ENCODE data around the gene TMEM184B.

Gene TMEM184B

GRCh38 chr22:38177044-38177443, 95.8 kb downstream of the TMEM184B start:
- Histone ChIP-seq H3K36me3 (ENCODE audit: control insufficient read depth, insufficient read depth, low read length) (no peaks in the 10 kb centered on the region), H3K4me3 (replicated peaks; ENCODE audit: low read depth, low read length) (no peak overlapping the region), H3K27me3 (replicated peaks; ENCODE audit: control insufficient read depth, insufficient read depth, low read length) (no peaks in the 10 kb centered on the region)
- no peak for DNase-seq (ENCODE audit: extremely low read depth, insufficient read length)
- TF ChIP-seq, protein P1, sequence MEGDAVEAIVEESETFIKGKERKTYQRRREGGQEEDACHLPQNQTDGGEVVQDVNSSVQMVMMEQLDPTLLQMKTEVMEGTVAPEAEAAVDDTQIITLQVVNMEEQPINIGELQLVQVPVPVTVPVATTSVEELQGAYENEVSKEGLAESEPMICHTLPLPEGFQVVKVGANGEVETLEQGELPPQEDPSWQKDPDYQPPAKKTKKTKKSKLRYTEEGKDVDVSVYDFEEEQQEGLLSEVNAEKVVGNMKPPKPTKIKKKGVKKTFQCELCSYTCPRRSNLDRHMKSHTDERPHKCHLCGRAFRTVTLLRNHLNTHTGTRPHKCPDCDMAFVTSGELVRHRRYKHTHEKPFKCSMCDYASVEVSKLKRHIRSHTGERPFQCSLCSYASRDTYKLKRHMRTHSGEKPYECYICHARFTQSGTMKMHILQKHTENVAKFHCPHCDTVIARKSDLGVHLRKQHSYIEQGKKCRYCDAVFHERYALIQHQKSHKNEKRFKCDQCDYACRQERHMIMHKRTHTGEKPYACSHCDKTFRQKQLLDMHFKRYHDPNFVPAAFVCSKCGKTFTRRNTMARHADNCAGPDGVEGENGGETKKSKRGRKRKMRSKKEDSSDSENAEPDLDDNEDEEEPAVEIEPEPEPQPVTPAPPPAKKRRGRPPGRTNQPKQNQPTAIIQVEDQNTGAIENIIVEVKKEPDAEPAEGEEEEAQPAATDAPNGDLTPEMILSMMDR (IDR thresholded peaks at IDR 0.05; ENCODE audit: insufficient read depth, low read length, poor library complexity, severe bottlenecking), result no peak

DNA sequence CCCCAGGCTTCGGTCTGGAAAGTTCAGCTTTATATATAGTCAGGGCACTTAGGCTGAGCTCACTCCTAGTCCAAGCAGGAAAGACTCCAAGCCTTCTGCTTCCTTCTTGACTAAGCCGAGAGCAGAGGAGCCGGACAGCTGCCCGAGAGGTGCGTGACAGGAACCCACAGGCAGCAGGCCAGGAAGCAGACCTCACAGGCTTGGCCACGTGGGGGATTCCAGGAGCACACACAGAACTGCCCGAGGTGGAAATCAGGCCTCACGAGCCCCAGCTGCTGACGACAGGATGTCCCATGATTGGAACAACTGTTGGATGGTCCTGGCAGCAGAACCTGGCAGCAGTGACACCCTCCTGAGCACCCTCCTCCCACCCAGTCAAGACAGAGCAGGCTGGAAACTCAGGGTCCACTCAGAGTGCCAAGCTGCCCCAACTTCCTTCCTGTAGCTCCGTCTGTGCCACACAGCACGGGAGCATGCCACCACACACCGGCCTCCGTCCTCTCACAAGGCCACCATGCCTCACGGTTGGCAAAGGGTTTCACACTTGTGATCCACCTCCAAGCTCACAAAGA, 96.6 kb downstream of the TMEM184B start:
- DNase-seq (ENCODE audit: extremely low read depth, insufficient read length), result peak; percentile 74
- Histone ChIP-seq H3K36me3 (ENCODE audit: control insufficient read depth, insufficient read depth, low read length) (no peaks in the 10 kb centered on the region), H3K4me3 (replicated peaks; ENCODE audit: low read depth, low read length) (no peak overlapping the region), H3K27me3 (replicated peaks; ENCODE audit: control insufficient read depth, insufficient read depth, low read length) (no peaks in the 10 kb centered on the region)
- TF ChIP-seq, protein P1 (IDR thresholded peaks at IDR 0.05; ENCODE audit: insufficient read depth, low read length, poor library complexity, severe bottlenecking), result no peak

DNA sequence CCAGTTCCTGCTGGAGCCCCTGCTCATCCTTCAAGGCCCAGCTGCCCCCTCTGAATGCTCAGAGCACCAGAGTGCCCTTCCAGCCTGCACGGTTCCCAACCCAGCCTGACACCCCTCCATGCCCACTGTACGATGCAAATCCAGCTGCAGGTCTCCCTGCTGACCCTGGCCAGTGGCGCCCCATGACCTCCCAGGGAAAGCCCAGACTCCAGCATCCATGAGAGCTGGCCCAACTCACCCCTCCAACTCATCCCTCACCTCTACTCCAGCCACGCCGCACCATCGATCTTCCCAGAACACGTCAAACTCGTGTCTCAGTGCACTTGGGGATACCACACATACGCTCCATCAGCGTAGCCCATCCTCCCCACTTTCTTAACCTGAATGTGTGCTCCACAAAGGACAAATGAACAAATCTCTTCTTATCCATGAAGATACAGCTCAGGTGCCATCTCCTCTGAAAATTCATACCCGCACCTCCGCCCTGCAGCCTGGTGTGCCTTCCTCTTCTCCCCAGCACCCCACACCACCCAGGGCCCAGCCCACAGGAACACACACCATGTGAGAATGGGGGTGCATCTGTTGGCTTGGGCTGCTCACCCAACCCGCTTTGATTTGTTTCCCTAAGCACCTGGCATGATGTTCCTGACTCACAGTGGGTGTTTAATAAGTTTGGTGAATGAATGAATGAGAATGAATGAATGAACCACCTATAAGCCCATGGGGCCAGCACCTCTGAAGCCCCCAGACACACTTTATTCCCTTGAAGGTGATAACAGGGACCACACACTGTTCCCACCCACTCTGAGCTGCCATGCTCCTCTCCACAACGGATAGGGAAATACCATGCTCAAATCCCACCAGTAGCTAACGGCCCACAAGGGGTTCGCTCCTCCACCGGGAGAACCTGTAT, 97.3 kb downstream of the TMEM184B start:
- TF ChIP-seq, protein P1 (IDR thresholded peaks at IDR 0.05; ENCODE audit: insufficient read depth, low read length, poor library complexity, severe bottlenecking), result no peak
- Histone ChIP-seq H3K4me3 (replicated peaks; ENCODE audit: low read depth, low read length) (no peak overlapping the region), H3K36me3 (ENCODE audit: control insufficient read depth, insufficient read depth, low read length) (no peaks in the 10 kb centered on the region), H3K27me3 (replicated peaks; ENCODE audit: control insufficient read depth, insufficient read depth, low read length) (no peaks in the 10 kb centered on the region)
- no peak for DNase-seq (ENCODE audit: extremely low read depth, insufficient read length)

GRCh38 chr22:38174626-38175025, 98.2 kb downstream of the TMEM184B start:
- Histone ChIP-seq H3K4me3 (replicated peaks; ENCODE audit: low read depth, low read length) (no peak overlapping the region), H3K36me3 (ENCODE audit: control insufficient read depth, insufficient read depth, low read length) (no peaks in the 10 kb centered on the region), H3K27me3 (replicated peaks; ENCODE audit: control insufficient read depth, insufficient read depth, low read length) (no peaks in the 10 kb centered on the region)
- no peak for DNase-seq (ENCODE audit: extremely low read depth, insufficient read length)
- TF ChIP-seq, protein P1 (IDR thresholded peaks at IDR 0.05; ENCODE audit: insufficient read depth, low read length, poor library complexity, severe bottlenecking), result no peak

GRCh38 chr22:38173641-38173906, 99.2 kb downstream of the TMEM184B start:
- TF ChIP-seq, protein P1 (IDR thresholded peaks at IDR 0.05; ENCODE audit: insufficient read depth, low read length, poor library complexity, severe bottlenecking), result no peak
- Histone ChIP-seq H3K27me3 (replicated peaks; ENCODE audit: control insufficient read depth, insufficient read depth, low read length) (no peaks in the 10 kb centered on the region), H3K4me3 (replicated peaks; ENCODE audit: low read depth, low read length) (no peak overlapping the region), H3K36me3 (ENCODE audit: control insufficient read depth, insufficient read depth, low read length) (no peaks in the 10 kb centered on the region)
- no peak for DNase-seq (ENCODE audit: extremely low read depth, insufficient read length)

All from GM06990 (cell line).